Activated T-cell treated with anti-CD3 and anti-CD28 coated beads, Interleukin-2, amount 50 U/mL, for 1 hour (primary cell): ENCODE data around the gene KRT14.
"Not testable (repeated sequence)": the region's sequence is repeated elsewhere in the genome, so short reads cannot be mapped to it uniquely, and the experiment has no call there.

ENCODE experiments used
- DNase-seq: peaks from one replicate; pipeline ENCODE4 v3.0.0-alpha.2; 2020

Gene KRT14

GRCh38 chr17:41622340-41623183 is 35.9 kb upstream of the KRT14 start:
- not testable (repeated sequence) for DNase-seq

GRCh38 chr17:41621916-41622315 is 35.2 kb upstream of the KRT14 start:
- no peak for DNase-seq

DNA sequence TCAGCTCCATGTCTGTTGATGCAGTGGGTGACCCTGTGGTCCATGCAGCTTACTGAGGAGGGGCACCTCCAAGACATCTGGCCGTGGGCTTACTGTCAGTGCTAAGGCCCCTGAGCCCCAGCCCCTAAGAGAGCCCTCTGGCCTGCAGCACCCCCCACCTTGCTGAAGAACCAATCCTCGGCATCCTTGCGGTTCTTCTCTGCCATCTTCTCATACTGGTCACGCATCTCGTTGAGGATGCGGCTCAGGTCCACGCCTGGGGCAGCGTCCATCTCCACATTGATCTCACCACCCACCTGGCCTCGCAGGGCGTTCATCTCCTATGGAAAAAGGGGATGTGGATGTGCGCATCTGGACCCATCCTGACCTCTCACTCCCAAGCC is 34.7 kb upstream of the KRT14 start:
- DNase-seq = not testable (repeated sequence)

DNA sequence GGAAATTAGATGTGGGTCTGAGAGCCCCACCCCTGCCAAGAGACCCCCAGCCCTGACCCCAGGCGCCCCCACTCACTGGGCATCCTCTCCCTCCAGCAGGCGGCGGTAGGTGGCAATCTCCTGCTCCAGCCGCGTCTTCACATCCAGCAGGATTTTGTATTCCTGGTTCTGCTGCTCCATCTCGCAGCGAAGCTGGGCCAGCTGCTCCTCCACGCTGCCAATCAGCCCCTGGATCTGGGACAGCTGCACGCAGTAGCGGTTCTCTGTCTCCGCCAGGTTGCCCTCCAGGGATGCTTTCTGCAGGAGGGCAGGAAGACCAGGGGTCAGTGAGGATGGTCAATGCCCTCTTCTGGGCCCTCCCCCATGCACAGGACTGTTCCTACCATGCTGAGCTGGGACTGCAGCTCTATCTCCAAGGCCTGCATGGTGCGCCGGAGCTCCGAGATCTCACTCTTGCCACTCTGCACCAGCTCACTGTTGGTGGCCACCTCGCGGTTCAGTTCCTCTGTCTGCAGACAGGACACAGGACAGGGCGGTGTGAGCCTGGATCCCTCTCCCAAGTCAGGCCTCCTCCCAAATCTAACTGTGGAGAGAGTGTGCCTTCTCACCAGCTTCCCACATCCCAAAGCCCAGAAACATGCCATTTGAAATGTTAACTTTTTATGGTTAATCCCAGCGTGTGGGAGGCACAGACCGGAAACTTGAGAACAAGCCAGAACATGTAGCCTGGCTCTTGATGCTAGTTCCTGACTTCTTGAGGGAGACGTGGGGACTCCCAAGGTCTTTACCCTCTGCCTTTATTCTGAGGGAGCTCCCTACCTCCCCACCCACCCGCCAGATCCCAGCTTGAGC is 34.1 kb upstream of the KRT14 start:
- no peak for DNase-seq

- DNase-seq = not testable (repeated sequence)
Measured at GRCh38 chr17:41619927-41620582, 33.4 kb upstream of the KRT14 start.

DNA sequence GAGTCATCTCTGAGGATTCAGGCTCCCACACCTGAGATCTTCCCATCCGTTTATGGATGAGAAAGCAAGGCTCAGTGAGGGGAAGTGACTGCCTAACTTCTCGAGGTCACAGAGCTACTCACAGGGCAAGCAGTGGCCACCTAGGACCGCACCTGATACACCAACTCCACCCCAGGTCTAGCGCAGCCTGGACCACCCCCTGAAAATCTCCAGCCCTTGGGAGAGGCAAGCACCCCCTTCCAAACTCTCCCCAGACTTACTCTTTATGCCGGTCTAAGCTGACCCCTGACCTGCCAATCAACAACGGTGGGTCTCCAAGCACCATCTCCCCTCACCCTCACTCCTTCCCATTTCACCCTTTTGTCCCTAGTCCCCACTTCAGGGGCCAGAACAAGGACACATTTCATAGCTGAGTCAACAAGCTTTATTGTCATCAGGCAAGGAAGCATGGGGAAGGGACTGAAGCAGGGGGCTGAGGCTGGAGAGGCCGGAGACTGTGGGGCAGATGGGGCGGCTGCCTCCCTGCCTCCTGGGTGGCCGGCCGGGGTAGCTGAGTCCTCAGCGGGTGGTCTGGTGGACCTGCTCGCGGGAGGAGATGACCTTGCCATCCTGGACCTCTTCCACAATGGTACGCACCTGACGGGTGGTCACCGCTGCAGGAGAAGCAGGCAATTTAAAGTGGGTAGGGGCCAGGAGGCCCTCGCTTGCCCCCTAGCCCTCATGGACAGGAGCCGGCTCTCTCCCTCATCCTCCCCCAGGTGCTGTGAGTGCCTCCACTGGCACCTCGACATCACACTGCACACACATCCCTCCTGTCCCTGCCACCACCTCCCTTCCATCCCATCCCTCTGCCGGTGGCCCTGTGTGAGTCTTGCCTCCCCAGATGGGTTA is 32.6 kb upstream of the KRT14 start:
- no peak for DNase-seq

DNA sequence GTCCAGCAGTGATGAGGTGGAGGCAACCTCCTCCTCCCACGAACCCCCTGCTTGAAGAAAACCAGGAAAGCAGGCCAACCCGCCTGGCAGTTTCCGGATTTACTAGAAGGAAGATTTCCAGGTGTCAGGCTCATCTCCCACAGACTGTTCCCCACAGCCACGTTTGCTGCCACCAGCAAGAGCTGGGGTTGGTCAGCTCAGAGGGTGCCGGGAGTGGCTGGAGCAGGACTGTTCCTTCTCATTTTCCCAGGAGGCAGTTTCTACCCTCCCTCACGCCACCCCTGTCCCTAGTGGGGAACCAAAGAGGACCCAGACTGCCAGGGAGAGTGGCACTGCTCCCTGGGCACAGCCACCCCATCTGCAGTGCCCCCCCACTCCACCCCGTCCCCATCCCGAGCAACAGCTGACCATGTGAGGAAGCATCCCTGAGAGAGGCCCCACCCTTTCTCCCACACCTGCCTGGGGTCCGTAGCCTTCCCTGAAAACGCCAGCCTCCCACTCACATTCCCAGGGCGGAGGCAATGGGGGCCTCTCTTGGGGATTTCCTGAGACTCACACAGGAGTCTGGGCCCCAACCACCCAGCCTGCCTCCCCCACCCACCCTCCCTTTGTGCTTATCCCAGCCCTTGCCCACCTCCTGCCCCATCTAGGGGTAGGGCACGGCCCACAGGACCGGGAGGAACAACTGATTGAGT is 31.8 kb upstream of the KRT14 start:
- DNase-seq = no peak

- DNase-seq = no peak
Measured at GRCh38 chr17:41617698-41618097, 31.0 kb upstream of the KRT14 start.

DNA sequence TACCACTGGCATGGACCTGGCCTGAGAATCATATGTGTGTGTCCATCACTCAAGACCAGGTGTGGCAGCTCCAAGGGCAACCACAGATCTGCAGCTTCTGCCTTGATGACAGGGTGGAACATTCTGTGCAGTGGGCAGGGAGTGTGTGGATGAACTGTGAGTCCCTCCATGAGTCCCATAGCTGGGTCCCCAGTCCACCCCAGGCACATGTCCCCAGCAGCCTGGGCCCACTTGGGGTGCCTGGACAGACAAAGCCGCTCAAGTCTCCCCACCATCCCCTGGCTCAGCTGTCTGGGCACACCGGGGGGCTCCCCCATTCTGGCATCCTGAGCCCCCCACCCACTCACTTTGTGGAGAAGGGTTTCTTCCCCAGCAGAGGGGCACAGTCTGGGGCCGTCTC is 30.4 kb upstream of the KRT14 start:
- no peak for DNase-seq

DNA sequence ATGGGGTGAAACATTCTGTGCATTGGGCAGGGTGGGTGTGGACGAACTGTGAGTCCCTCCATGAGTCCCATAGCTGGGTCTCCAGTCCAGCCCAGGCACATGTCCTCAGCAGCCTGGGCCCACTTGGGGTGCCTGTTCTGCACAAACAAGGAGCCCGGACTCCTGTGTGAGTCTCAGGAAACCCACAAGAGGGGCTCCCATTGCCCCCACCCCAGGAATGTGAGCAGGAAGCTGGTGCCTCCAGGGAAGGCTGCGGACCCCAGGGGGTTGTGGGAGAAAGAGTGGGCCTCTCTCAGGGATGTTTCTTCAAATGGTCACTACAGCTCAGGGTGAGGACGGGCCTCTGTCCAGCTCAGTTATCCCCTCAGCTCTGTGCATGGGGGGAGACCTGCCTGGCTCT is 29.8 kb upstream of the KRT14 start:
- not testable (repeated sequence) for DNase-seq

- no peak for DNase-seq
Measured at GRCh38 chr17:41615454-41615853, 28.8 kb upstream of the KRT14 start.

DNA sequence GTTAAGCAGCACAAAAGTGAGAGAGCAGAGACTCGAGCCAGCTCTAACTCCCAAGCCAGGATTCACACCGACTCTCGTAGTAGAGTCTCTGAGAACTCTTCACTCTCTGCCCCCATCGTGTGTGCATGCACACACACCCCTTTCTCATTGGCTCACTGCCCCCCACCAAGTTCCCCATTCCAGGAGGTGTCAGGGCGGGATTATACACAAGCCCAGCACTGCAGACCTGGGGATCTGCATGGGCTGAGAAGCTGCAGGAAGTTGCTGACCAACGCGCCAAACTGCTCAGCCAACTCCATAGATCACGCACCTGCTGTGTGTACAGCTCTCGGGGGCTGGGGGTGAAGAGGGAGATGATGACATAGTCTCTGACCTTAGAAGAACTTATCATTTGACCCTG is 28.1 kb upstream of the KRT14 start:
- DNase-seq = not testable (repeated sequence)

DNA sequence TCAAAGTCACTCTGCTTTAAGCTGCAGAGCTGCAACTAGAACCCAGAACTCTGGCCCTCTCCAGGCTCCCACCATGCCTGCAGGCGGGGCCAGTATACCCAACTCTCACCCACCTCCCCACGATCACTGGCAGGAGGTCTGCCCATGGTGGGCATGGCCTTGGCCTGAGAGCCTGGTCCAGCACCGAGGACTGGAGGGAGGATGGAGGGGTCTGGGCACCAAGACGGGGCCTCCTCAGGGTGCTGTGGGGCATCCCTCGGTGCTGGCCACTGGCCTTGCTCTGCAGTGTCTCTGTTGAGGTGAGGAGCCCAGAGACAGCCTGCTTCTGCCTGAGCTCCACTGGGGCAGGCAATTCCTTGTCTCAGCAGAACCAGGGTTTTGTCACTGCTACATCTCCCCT is 27.4 kb upstream of the KRT14 start:
- no peak for DNase-seq

- no peak for DNase-seq
Measured at GRCh38 chr17:41613277-41614082, 26.8 kb upstream of the KRT14 start.

- DNase-seq = not testable (repeated sequence)
Measured at GRCh38 chr17:41612376-41613160, 25.9 kb upstream of the KRT14 start, which contains the start of gene KRT16. Gene KRT16 (minus strand): TSS chr17:41612767. CDS start chr17:41612688, 79 bp downstream.

DNA sequence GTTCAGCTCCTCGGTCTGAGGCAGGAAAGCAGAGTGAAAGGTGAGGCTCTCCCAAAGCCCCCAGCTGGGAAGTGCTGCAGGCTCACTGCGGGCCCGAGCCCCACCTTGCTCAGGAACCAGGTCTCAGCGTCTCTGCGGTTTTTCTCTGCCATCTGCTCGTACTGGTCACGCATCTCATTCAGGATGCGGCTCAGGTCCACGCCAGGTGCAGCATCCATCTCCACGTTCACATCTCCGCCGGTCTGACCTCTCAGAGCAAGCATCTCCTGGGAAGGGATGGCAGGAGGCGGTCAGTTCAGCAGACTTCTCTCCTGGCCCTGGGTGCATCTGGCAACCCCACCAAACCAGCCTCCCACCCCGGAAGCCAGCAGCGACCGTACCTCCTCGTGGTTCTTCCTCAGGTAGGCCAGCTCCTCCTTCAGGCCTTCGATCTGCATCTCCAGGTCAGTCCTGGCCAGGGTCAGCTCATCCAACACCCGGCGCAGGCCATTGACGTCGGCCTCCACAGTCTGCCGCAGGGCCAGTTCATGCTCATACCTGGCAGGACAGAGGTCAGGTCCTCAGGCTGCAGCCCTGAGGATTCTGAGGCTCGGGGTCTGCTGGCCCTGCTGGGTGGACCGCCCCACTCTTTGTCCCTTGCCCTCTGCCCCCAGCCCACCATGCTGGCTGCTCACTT is 24.4 kb upstream of the KRT14 start:
- DNase-seq = no peak

GRCh38 chr17:41610061-41610517 is 23.4 kb upstream of the KRT14 start:
- not testable (repeated sequence) for DNase-seq

GRCh38 chr17:41606930-41607329 is 20.2 kb upstream of the KRT14 start:
- not testable (repeated sequence) for DNase-seq

DNA sequence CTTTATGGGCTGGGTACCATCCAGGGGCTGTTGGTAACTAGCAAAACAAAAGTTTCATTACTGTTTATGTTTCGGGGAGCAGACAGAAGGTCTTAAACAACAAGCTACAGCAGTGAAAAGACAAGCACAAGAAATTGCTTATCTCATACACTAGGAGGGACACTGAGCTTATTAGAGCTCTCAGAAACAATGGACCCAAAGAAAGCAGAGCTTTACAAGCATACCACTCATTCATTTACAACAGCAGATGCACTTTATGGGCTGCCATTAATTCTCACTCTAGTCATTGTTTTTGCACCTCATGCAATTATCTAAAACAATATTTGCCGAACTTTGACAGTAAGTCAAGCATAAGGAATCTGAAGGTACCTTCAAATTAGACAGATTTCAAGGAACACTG is 15.8 kb upstream of the KRT14 start:
- DNase-seq = no peak
